Tibial nerve (tissue), 4 donors: ENCODE measurements around the gene RNF121. TPM values are rescaled to one million over a fixed set of nuclear protein-coding genes. Genes with fewer than 3 reads are reported as not detected.

Source experiments
- DNase-seq, 2 donors: peaks; one replicate each; pipeline ENCODE4 v3.0.0-alpha.2; 2019; ENCODE audit warnings: low spot score in 2 of 2
- H3K27ac ChIP-seq, 4 donors: fragments of 200-600 bp; sonication (generic) in 3 of 4; one replicate each; pipeline ENCODE4 v1.5.1; 2017 to 2019; ENCODE audit warnings: mild to moderate bottlenecking in 1 of 4
- H3K27me3 ChIP-seq, 2 donors: fragments of 200-600 bp; sonication (generic) in 1 of 2; one replicate each; pipeline versions ENCODE4 v1.5.1 to v1.6.0; 2017 to 2019
- H3K36me3 ChIP-seq, 3 donors: fragments of 200-600 bp; sonication (generic); one replicate each; pipeline ENCODE4 v1.5.1; 2018 to 2019
- H3K4me1 ChIP-seq, 4 donors: fragments of 200-600 bp; sonication (generic) in 3 of 4; one replicate each; pipeline ENCODE4 v1.5.1; 2017 to 2019
- H3K4me3 ChIP-seq, 4 donors: fragments of 200-600 bp; sonication (generic) in 3 of 4; one replicate each; pipeline ENCODE4 v1.5.1; 2017 to 2019; ENCODE audit warnings: mild to moderate bottlenecking in 1 of 4, moderate library complexity in 1 of 4
- H3K9me3 ChIP-seq, 4 donors: fragments of 200-600 bp; sonication (generic) in 3 of 4; one replicate each; pipeline ENCODE4 v1.5.1; 2017 to 2019
- EP300 ChIP-seq, 2 donors: sonication (generic); formaldehyde crosslinking; IDR thresholded peaks; one replicate each; pipeline ENCODE4 v1.6.1; 2017; ENCODE audit warnings: antibody characterized with exemption in 2 of 2, mild to moderate bottlenecking in 1 of 2
- POLR2A ChIP-seq, 2 donors: fragments of 450-650 bp; IDR thresholded peaks; one replicate each; pipeline ENCODE4 v1.6.1; 2017; ENCODE audit warnings: antibody characterized with exemption in 2 of 2, mild to moderate bottlenecking in 2 of 2, moderate library complexity in 2 of 2
- WGBS, 2 donors: methylation state at CpG; one replicate each; pipeline ENCODE4 v1.1.5; 2018; 5-methylcytosine and 5-hydroxymethylcytosine counted together
- total RNA-seq, 4 donors: library from RNA; depleted of rRNA; stranded (reverse); fragments of >200 nt; gene quantifications; one replicate each; pipeline ENCODE4 v1.1.0, GENCODE V29; 2016
- TF ChIP-seq, protein P1 (sequence below), 5 experiments: fragments of 200-600 bp in 3 of 5; fragments of 450-650 bp in 2 of 5; sonication (generic) in 3 of 5; IDR thresholded peaks; one replicate each; pipeline ENCODE4 v1.5.1; 2016 to 2019; ENCODE audit warnings: antibody characterized with exemption in 5 of 5, mild to moderate bottlenecking in 3 of 5, moderate library complexity in 2 of 5

RNF121 gene
- total RNA-seq, 4 donors from 2014 or later, result 17.2 to 29.4 (median 21.4) TPM

DNA sequence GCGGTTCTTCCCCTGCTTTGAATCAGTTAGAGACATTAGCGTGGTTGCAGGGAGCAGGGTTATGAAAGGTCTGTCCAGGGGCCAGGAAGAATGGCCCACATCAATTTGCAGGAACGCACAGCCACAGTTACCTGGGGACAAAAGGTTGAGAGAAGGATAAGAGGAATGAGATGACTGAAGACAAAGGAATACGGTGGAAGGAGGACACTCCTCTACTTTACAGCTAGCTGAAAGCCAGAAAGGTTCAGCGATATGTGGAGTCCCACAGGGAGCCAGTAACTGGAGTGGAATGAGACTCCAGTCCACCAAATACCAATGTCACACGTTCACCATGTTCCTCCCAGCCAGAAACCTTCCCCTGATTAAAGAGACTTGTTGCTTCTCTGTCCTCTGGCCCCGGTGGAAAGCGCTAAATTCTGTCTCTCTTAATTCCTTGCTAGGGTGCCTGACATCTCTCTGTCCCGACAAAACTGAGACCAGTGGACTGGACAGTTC, 11.2 kb upstream of the RNF121 start:
- H3K4me3 ChIP-seq, result no peak overlapping the region
- no peaks in the 10 kb centered on the region for H3K27me3 ChIP-seq
- TF ChIP-seq EP300 (IDR thresholded peaks at IDR 0.05) (no peak), POLR2A (IDR thresholded peaks at IDR 0.05) (no peak)
- TF ChIP-seq, protein P1, sequence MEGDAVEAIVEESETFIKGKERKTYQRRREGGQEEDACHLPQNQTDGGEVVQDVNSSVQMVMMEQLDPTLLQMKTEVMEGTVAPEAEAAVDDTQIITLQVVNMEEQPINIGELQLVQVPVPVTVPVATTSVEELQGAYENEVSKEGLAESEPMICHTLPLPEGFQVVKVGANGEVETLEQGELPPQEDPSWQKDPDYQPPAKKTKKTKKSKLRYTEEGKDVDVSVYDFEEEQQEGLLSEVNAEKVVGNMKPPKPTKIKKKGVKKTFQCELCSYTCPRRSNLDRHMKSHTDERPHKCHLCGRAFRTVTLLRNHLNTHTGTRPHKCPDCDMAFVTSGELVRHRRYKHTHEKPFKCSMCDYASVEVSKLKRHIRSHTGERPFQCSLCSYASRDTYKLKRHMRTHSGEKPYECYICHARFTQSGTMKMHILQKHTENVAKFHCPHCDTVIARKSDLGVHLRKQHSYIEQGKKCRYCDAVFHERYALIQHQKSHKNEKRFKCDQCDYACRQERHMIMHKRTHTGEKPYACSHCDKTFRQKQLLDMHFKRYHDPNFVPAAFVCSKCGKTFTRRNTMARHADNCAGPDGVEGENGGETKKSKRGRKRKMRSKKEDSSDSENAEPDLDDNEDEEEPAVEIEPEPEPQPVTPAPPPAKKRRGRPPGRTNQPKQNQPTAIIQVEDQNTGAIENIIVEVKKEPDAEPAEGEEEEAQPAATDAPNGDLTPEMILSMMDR (IDR thresholded peaks at IDR 0.05), result no peak
- H3K9me3 ChIP-seq, result no peaks in the 10 kb centered on the region
- WGBS, 2 donors, result 86 to 90% methylated on average over 9 of the region's 9 CpGs
- H3K4me1 ChIP-seq, result no peaks in the 10 kb centered on the region
- H3K27ac ChIP-seq, result no peak overlapping the region
- no peak for DNase-seq
- peaks cover 0 to 73% (median 8%) of the 10 kb centered on the region in 3 donors for H3K36me3 ChIP-seq

DNA sequence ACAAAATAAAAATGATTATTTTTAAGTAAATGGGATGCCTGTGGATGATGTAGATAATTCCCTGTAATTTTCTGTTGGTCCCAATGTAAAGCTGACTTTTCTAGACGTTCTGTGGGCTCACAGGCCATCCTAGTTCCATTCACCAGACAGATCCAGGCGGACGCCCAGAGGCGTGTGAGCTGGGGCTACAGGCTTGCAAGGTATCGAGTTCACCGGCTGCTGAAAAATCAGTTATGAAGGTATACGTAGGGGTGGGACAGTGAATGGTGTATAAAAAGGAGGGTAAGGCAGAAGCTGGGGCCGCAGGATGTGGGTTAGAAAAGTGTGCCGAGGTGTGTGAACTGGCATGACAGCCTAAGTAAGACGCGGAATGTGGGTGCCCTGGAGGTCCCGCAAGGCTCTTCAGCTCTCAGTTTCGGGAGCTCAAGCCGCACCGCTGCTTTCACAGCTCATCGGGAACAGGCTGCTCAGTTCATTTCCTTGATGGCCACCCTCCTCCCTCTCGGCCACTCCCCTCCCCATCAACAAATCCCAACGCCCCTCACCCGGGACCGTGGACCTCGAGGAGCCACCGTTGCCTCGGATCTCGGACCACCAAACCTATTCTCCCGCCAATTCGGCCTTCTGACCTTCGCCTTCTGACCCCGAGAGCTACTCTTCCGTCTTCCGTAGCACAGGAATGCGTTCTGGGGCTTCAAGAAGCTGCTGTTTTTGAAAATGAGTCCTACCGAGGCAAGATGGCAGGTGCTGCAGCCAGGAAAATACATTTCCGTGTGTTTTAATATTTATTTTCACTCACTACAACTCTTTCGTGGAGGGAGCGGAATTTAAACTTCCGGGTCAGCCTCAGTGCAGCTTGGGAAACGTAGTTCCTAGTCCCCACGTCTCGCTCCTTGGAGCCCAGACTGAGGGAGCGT, 768 bp upstream of the RNF121 start, which contains the start of gene XNDC1N:
Gene XNDC1N (minus strand): TSS at position 775 of the 917 bp plus-strand sequence. CDS start 5,241 bp downstream, outside the sequence.
- H3K9me3 ChIP-seq, result no peaks in the 10 kb centered on the region
- peak in 1 of 2 donors; percentile 71 for DNase-seq
- H3K4me3 ChIP-seq, result peak within 1 kb of the TSS; percentile 73 to 94 (median 83)
- H3K27ac ChIP-seq, result peak within 1 kb of the TSS; percentile 75 to 94 (median 90)
- 0% methylated on average over 40 of the region's 40 CpGs for WGBS, 2 donors
- H3K27me3 ChIP-seq, result no peaks in the 10 kb centered on the region
- peaks cover 0 to 18% (median 0%) of the 10 kb centered on the region in 3 donors for H3K36me3 ChIP-seq
- peaks cover 0 to 51% (median 18%) of the 10 kb centered on the region in 4 donors for H3K4me1 ChIP-seq
- TF ChIP-seq, protein P1 (IDR thresholded peaks at IDR 0.05), result no peak
- peak in 1 of 2 donors; percentile 78 for TF ChIP-seq EP300 (IDR thresholded peaks at IDR 0.05)
- TF ChIP-seq POLR2A (IDR thresholded peaks at IDR 0.05), result no peak

DNA sequence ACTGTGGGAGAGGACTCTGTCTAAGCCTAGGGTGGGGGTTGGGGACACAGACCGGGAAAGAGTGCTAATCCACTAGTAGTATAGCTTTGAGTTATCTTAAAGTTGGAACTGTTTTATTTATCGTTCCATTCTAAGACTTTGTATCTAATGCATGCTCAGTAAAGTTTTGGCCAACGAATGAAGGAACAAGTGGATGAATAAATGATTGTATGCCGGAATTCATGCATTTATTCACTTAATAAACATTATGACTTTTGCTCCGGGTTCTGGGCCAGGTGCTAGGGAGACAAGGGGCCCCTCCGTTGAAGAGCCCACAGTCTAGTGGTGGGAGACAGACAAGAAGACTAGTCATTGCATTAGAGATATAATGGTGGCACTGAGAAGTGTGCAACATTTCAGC, 645 bp downstream of the RNF121 start:
- H3K36me3 ChIP-seq, result peaks cover 0 to 9% (median 0%) of the 10 kb centered on the region in 3 donors
- no peaks in the 10 kb centered on the region for H3K27me3 ChIP-seq
- 2 to 4% methylated on average over 6 of the region's 6 CpGs for WGBS, 2 donors
- peak overlapping the region; percentile 73 to 94 (median 83) for H3K4me3 ChIP-seq
- H3K9me3 ChIP-seq, result no peaks in the 10 kb centered on the region
- no peak for TF ChIP-seq POLR2A (IDR thresholded peaks at IDR 0.05)
- TF ChIP-seq, protein P1 (IDR thresholded peaks at IDR 0.05), result no peak
- TF ChIP-seq EP300 (IDR thresholded peaks at IDR 0.05), result no peak
- DNase-seq, result no peak
- H3K27ac ChIP-seq, result peak overlapping the region in 2 of 4 donors; percentile 91 to 94
- H3K4me1 ChIP-seq, result peaks cover 0 to 55% (median 23%) of the 10 kb centered on the region in 4 donors

DNA sequence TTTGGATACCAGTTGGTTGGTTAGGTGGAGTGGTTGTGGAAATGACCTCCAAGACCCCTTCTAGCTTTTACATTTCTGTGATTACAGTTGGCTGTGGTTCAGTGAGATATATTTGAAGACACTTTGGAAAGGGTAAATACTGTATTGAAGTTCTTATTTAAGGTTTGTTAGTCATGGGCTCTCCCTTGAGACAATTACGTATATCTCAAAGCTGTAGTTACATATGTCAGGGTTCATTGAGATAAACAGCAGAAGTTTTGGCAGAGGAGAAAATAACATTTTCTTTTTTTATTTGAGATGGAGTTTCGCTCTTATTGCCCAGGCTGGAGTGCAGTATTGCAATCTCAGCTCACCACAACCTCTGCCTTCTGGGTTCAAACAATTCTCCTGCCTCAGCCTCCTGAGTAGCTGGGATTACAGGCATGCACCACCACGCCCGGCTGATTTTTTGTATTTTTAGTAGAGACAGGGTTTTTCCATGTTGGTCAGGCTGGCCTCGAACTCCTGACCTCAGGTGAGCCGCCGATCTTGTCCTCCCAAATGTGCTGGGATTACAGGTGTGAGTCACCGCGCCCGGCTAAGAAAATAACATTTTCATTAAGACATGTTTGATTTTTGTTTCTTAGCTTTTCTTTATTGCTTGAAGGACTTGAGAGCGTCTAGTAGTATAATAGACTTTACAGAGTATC, 1.9 kb downstream of the RNF121 start:
- H3K4me1 ChIP-seq, result peaks cover 0 to 58% (median 23%) of the 10 kb centered on the region in 4 donors
- no peak overlapping the region for H3K27ac ChIP-seq
- TF ChIP-seq, protein P1 (IDR thresholded peaks at IDR 0.05), result no peak
- TF ChIP-seq POLR2A (IDR thresholded peaks at IDR 0.05), result no peak
- no peak for TF ChIP-seq EP300 (IDR thresholded peaks at IDR 0.05)
- 73 to 81% methylated on average over 11 of the region's 11 CpGs for WGBS, 2 donors
- H3K9me3 ChIP-seq, result no peaks in the 10 kb centered on the region
- no peak for DNase-seq
- H3K27me3 ChIP-seq, result no peaks in the 10 kb centered on the region
- peaks cover 0 to 4% (median 0%) of the 10 kb centered on the region in 3 donors for H3K36me3 ChIP-seq
- no peak overlapping the region for H3K4me3 ChIP-seq
